Epithelial cell of prostate (primary cell): ENCODE results near the gene SLC38A10.
"Not testable (repeated sequence)": the region's sequence is repeated elsewhere in the genome, so short reads cannot be mapped to it uniquely, and the experiment has no call there.

Source experiments
- DNase-seq: peaks from one replicate; pipeline ENCODE4 v3.0.0-alpha.2; 2011; ENCODE audit warnings: low read depth, low spot score
- H3K27ac ChIP-seq: fragments of 450-650 bp; 2 replicates; pipeline ENCODE4 v1.5.1; 2017; ENCODE audit warnings: mild to moderate bottlenecking

SLC38A10 gene

GRCh38 chr17:81234940-81235821, 59.9 kb downstream of the SLC38A10 start:
- no peak for DNase-seq

GRCh38 chr17:81234506-81234855, 60.6 kb downstream of the SLC38A10 start:
- H3K27ac ChIP-seq, result no peak overlapping the region
- DNase-seq, result no peak

More at GRCh38 chr17:81234940-81235821, 59.9 kb downstream of the SLC38A10 start:
- H3K27ac ChIP-seq, result no peak overlapping the region

- H3K27ac ChIP-seq, result no peak overlapping the region
- no peak for DNase-seq
These were observed 61.1 kb downstream of the SLC38A10 start for GRCh38 chr17:81233811-81234505.

GRCh38 chr17:81233316-81233715, 61.8 kb downstream of the SLC38A10 start:
- DNase-seq, result no peak

GRCh38 chr17:81232616-81233241, 62.4 kb downstream of the SLC38A10 start:
- DNase-seq, result no peak
- H3K27ac ChIP-seq, result no peak overlapping the region

More at GRCh38 chr17:81233316-81233715, 61.8 kb downstream of the SLC38A10 start:
- no peak overlapping the region for H3K27ac ChIP-seq

GRCh38 chr17:81231766-81232581, 63.1 kb downstream of the SLC38A10 start:
- DNase-seq, result no peak
- H3K27ac ChIP-seq, result no peak overlapping the region

- H3K27ac ChIP-seq, result no peak overlapping the region
These were observed 63.9 kb downstream of the SLC38A10 start for GRCh38 chr17:81231121-81231645.

GRCh38 chr17:81230043-81230820, 64.9 kb downstream of the SLC38A10 start:
- DNase-seq, result no peak
- no peak overlapping the region for H3K27ac ChIP-seq

More at GRCh38 chr17:81231121-81231645, 63.9 kb downstream of the SLC38A10 start:
- DNase-seq, result no peak

- DNase-seq, result no peak
- H3K27ac ChIP-seq, result no peak overlapping the region
These were observed 65.5 kb downstream of the SLC38A10 start for GRCh38 chr17:81229666-81229920.

- DNase-seq, result no peak
- H3K27ac ChIP-seq, result no peak overlapping the region
These were observed 66.1 kb downstream of the SLC38A10 start for GRCh38 chr17:81228834-81229665.

- H3K27ac ChIP-seq, result no peak overlapping the region
- DNase-seq, result no peak
These were observed 66.7 kb downstream of the SLC38A10 start for GRCh38 chr17:81228420-81228819.

GRCh38 chr17:81227630-81228029, 67.5 kb downstream of the SLC38A10 start:
- DNase-seq, H3K27ac ChIP-seq: not testable (repeated sequence)

GRCh38 chr17:81223762-81224130, 71.4 kb downstream of the SLC38A10 start:
- H3K27ac ChIP-seq, result no peak overlapping the region
- no peak for DNase-seq

GRCh38 chr17:81222906-81223761, 72.0 kb downstream of the SLC38A10 start, which contains the start of gene CEP131:
Gene CEP131, minus strand, starts transcription at chr17:81222965. Its CDS starts 2,909 bp downstream, at chr17:81220056.
- peak; percentile 89 for DNase-seq

GRCh38 chr17:81222620-81222905, 72.5 kb downstream of the SLC38A10 start:
- DNase-seq, result no peak
- H3K27ac ChIP-seq, result no peak overlapping the region

More at GRCh38 chr17:81222906-81223761, 72.0 kb downstream of the SLC38A10 start, which contains the start of gene CEP131:
- H3K27ac ChIP-seq, result no peak within 1 kb of the TSS

- no peak for DNase-seq
- no peak overlapping the region for H3K27ac ChIP-seq
These were observed 73.1 kb downstream of the SLC38A10 start for GRCh38 chr17:81221842-81222619.

GRCh38 chr17:81221371-81221841, 73.7 kb downstream of the SLC38A10 start:
- DNase-seq, result no peak
- H3K27ac ChIP-seq, result no peak overlapping the region
